Type B pancreatic cell (in vitro differentiated cells): Measurements from ENCODE around the gene KDM7A. TPM values are rescaled to one million over a fixed set of nuclear protein-coding genes. Genes with fewer than 3 reads are reported as not detected.
"Not testable (repeated sequence)": the region's sequence is repeated elsewhere in the genome, so short reads cannot be mapped to it uniquely, and the experiment has no call there.

Experiments
- DNase-seq: peaks from one replicate; pipeline ENCODE4 v3.0.0; 2021; ENCODE audit warnings: mixed read lengths; ENCODE audit not compliant: unreplicated experiment; ENCODE audit errors: extremely low spot score
- H3K27ac Mint-ChIP-seq: 2 replicates; pipeline ENCODE4 v1.8.0; 2021; ENCODE audit warnings: mild to moderate bottlenecking, mixed read lengths
- H3K27me3 Mint-ChIP-seq: 2 replicates; pipeline ENCODE4 v1.8.0; 2021; ENCODE audit warnings: mixed read lengths
- H3K36me3 Mint-ChIP-seq: 2 replicates; pipeline ENCODE4 v1.8.0; 2021; ENCODE audit warnings: mixed read lengths
- H3K4me1 Mint-ChIP-seq: one replicate; pipeline ENCODE4 v1.8.0; 2021; ENCODE audit warnings: mixed read lengths; ENCODE audit not compliant: unreplicated experiment
- H3K4me3 Mint-ChIP-seq: 2 replicates; pipeline ENCODE4 v1.8.0; 2021; ENCODE audit warnings: mild to moderate bottlenecking, mixed read lengths
- H3K9me3 Mint-ChIP-seq: 2 replicates; pipeline ENCODE4 v1.8.0; 2021; ENCODE audit warnings: mixed read lengths
- total RNA-seq: library from RNA; stranded (reverse); gene quantifications from 2 replicates; pipeline ENCODE4 v1.2.1, GENCODE V29; 2021; ENCODE audit warnings: low replicate concordance
- TF ChIP-seq, protein P1 (sequence below): fragments of 200-600 bp; sonication (generic); conservative IDR thresholded peaks from 2 replicates; pipeline ENCODE4 v1.5.0; 2021; ENCODE audit warnings: antibody characterized with exemption, mild to moderate bottlenecking

Gene KDM7A
- total RNA-seq, 1 donor from 2014 or later, result 7.5 TPM

DNA sequence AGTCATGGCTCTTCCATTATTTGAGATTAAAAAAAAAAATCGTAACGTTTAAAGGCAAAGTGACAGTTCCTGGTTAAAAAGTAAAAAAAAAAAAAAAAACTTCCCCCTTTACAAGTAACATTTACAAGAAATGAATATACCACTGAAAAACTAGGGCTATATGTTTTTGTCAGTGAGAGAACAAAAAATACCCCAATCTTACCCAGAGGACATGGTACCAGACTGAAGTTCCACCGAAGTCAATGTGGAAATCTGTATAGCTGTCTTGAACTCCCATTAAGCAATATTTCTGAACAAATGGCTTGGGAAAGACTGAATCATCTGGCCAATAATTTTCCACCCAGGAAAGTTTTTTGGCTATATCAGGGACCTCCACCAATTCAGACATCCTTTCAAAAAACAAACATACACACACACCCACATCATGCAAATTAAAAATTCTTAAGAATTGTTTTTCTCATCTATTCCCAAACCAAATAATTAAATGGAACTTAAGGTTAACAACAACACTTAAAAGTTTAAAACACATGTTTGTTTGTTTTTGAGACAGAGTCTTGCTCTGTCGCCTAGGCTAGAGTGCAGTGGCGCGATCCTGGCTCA is 50.2 kb downstream of the KDM7A start:
- no peak overlapping the region for H3K27ac Mint-ChIP-seq
- no peak overlapping the region for H3K4me3 Mint-ChIP-seq
- H3K27me3 Mint-ChIP-seq, result no peaks in the 10 kb centered on the region
- no peaks in the 10 kb centered on the region for H3K9me3 Mint-ChIP-seq
- DNase-seq, result no peak
- H3K4me1 Mint-ChIP-seq, result no peaks in the 10 kb centered on the region
- TF ChIP-seq, protein P1, sequence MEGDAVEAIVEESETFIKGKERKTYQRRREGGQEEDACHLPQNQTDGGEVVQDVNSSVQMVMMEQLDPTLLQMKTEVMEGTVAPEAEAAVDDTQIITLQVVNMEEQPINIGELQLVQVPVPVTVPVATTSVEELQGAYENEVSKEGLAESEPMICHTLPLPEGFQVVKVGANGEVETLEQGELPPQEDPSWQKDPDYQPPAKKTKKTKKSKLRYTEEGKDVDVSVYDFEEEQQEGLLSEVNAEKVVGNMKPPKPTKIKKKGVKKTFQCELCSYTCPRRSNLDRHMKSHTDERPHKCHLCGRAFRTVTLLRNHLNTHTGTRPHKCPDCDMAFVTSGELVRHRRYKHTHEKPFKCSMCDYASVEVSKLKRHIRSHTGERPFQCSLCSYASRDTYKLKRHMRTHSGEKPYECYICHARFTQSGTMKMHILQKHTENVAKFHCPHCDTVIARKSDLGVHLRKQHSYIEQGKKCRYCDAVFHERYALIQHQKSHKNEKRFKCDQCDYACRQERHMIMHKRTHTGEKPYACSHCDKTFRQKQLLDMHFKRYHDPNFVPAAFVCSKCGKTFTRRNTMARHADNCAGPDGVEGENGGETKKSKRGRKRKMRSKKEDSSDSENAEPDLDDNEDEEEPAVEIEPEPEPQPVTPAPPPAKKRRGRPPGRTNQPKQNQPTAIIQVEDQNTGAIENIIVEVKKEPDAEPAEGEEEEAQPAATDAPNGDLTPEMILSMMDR, result no peak
- H3K36me3 Mint-ChIP-seq, result peaks cover 21% of the 10 kb centered on the region

DNA sequence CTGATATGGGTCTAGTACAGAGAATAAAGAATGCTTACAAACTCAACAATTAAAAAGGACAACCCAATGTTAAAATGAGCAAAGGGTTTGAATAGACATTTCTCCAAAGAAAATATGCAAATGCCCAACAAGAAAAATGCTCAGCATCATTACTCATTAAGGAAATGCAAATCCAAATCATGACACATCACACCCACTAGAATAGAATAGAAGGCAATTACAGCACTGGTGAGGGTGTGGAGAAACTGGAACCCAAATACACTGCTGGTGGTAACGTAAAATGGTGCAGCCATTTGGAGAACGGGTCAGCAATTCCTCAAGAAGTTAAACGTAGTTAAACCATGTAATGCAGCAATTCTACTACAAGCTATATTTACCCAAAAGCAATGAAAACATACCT is 53.8 kb downstream of the KDM7A start:
- H3K4me1 Mint-ChIP-seq, result no peaks in the 10 kb centered on the region
- no peaks in the 10 kb centered on the region for H3K9me3 Mint-ChIP-seq
- no peak overlapping the region for H3K4me3 Mint-ChIP-seq
- TF ChIP-seq, protein P1, result no peak
- H3K36me3 Mint-ChIP-seq, result peaks cover 13% of the 10 kb centered on the region
- DNase-seq, result no peak
- H3K27ac Mint-ChIP-seq, result no peak overlapping the region
- H3K27me3 Mint-ChIP-seq, result no peaks in the 10 kb centered on the region

DNA sequence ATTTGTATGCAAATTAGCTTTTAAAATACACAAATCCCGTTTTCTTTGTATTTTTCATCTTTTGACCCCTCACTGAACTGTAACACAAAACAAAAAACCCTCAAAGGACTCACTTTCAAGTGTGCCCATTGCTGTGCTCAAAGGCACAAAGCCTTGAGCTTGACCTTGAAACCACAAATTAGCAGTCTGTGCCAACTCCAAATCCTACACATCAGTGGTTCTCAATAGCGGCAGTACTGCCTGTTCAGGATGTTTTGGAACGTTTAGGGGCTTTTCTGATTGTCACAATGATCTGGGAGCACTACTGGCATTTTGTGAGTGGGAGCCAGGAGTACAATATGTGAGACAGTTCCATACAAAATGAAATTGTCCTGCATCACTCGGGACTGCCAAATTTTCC is 55.5 kb downstream of the KDM7A start:
- peaks cover 8% of the 10 kb centered on the region for H3K36me3 Mint-ChIP-seq
- H3K27me3 Mint-ChIP-seq, result no peaks in the 10 kb centered on the region
- TF ChIP-seq, protein P1, result no peak
- H3K9me3 Mint-ChIP-seq, result no peaks in the 10 kb centered on the region
- no peak overlapping the region for H3K27ac Mint-ChIP-seq
- no peak overlapping the region for H3K4me3 Mint-ChIP-seq
- no peaks in the 10 kb centered on the region for H3K4me1 Mint-ChIP-seq
- no peak for DNase-seq

DNA sequence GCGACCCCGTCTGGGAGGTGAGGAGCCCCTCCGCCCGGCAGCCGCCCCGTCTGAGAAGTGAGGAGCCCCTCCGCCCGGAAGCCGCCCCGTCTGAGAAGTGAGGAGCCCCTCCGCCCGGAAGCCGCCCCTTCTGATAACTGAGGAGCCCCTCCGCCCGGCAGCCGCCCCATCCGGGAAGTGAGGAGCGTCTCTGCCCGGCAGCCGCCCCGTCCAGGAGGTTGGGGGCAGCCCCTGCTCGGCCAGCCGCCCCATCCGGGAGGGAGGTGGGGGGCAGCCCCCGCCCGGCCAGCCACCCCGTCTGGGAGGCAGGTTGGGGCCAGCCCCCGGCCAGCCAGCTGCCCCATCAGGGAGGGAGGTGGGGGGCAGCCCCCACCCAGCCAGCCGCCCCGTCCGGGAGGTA is 62.0 kb downstream of the KDM7A start:
- not testable (repeated sequence) for H3K27me3 Mint-ChIP-seq, H3K27ac Mint-ChIP-seq, H3K4me1 Mint-ChIP-seq, DNase-seq, H3K9me3 Mint-ChIP-seq, H3K4me3 Mint-ChIP-seq
- H3K36me3 Mint-ChIP-seq, result peaks cover 27% of the 10 kb centered on the region

DNA sequence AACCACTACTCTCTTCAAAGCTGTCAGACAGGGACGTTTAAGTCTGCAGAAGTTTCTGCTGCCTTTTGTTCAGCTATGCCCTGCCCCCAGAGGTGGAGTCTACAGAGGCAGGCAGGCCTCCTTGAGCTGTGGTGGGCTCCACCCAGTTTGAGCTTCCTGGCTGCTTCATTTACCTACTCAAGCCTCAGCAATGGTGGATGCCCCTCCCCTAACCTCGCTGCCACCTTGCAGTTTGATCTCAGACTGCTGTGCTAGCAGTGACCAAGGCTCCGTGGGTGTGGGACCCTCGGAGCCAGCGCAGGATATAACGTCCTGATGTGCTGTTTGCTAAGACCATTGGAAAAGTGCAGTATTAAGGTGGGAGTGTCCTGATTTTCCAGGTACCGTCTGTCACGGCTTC is 68.0 kb downstream of the KDM7A start:
- DNase-seq, H3K27ac Mint-ChIP-seq, H3K4me3 Mint-ChIP-seq, H3K9me3 Mint-ChIP-seq, H3K27me3 Mint-ChIP-seq, H3K4me1 Mint-ChIP-seq: not testable (repeated sequence)
- peaks cover 36% of the 10 kb centered on the region for H3K36me3 Mint-ChIP-seq

DNA sequence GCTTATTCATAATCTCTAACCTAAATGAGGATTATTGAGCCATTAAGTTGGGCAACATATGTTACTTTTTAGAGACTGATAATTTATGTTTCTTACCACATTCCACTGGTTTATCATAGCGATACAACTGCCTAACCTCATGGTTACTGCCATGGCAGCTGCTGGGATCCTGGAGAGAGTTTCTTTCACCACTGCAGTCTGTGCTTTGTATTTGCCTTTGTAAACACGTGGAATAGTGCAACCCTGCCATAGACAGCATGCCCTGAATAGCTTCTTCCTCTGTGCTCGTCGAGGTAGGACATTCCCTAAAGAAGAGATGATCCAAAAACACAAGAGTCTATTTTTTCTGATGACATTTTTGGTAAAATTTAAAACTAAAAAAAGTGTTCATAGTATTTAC is 80.3 kb downstream of the KDM7A start:
- H3K27ac Mint-ChIP-seq, result no peak overlapping the region
- H3K4me3 Mint-ChIP-seq, result no peak overlapping the region
- DNase-seq, result no peak
- peaks cover 52% of the 10 kb centered on the region for H3K36me3 Mint-ChIP-seq
- H3K4me1 Mint-ChIP-seq, result no peaks in the 10 kb centered on the region
- H3K27me3 Mint-ChIP-seq, result no peaks in the 10 kb centered on the region
- TF ChIP-seq, protein P1, result no peak
- no peaks in the 10 kb centered on the region for H3K9me3 Mint-ChIP-seq

DNA sequence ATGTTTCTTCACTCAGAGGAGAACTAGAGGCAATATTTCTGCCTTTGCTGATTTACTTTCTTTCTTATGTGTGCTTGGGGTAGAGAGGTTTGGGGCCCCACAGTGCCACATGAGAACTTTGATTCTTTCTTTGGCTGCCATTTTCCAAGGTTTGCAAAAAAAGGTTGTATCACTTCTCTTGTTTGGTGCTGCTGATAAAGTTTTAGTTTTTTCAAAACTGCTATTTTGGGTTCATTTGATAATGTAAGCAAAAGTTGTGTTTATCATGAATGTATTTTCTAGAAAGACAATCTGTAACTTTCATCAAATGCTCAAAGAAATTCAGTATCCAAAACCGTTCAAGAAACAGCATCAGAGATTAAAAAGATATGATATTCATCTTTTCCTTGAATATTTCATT is 83.4 kb downstream of the KDM7A start:
- Mint-ChIP-seq H3K36me3 (peaks cover 40% of the 10 kb centered on the region), H3K4me3 (no peak overlapping the region), H3K4me1 (no peaks in the 10 kb centered on the region), H3K27ac (no peak overlapping the region), H3K9me3 (no peaks in the 10 kb centered on the region), H3K27me3 (no peaks in the 10 kb centered on the region)
- DNase-seq, result no peak
- TF ChIP-seq, protein P1, result no peak
